ENCODE results near the gene TFPI. TPM values are rescaled to one million over a fixed set of nuclear protein-coding genes. Genes with fewer than 3 reads are reported as not detected.

TFPI gene
- total and polyA plus RNA-seq, 12 donors, result 12.6 to 51.0 (median 21.0) TPM

GRCh38 chr2:187577310-187577709, 23.1 kb upstream of the TFPI start:
- no peak overlapping the region for H3K4me3 ChIP-seq

GRCh38 chr2:187576906-187577305, 22.7 kb upstream of the TFPI start:
- peaks cover 0 to 19% (median under 1%) of the 10 kb centered on the region in 11 donors for H3K9me3 ChIP-seq
- intact Hi-C loops (cut with DNase I), result loop anchor here in 1 of 10 donors (5.0 kb wide), 1 partner anchor 75 kb away; no protein-coding TSS in a partner anchor
- no peak overlapping the region for H3K4me3 ChIP-seq
- H3K4me1 ChIP-seq, result peaks cover 0 to 40% (median 16%) of the 10 kb centered on the region in 9 donors
- no peak for TF ChIP-seq CTCF (IDR thresholded peaks at IDR 0.05)
- DNase-seq, result no peak
- no peaks in the 10 kb centered on the region for H3K36me3 ChIP-seq
- H3K27ac ChIP-seq, result no peak overlapping the region
- ATAC-seq, result no peak
- no peaks in the 10 kb centered on the region for H3K27me3 ChIP-seq

More at GRCh38 chr2:187577310-187577709, 23.1 kb upstream of the TFPI start:
- DNase-seq (no peak), ATAC-seq (no peak)
- TF ChIP-seq CTCF (IDR thresholded peaks at IDR 0.05), result no peak
- Histone ChIP-seq H3K9me3 (peaks cover 0 to 15% (median 0%) of the 10 kb centered on the region in 11 donors), H3K27me3 (no peaks in the 10 kb centered on the region), H3K4me1 (peaks cover 0 to 40% (median 16%) of the 10 kb centered on the region in 9 donors), H3K36me3 (no peaks in the 10 kb centered on the region), H3K27ac (no peak overlapping the region)
- intact Hi-C loops (cut with DNase I), result loop anchor here in 1 of 10 donors (5.0 kb wide), 1 partner anchor 75 kb away; no protein-coding TSS in a partner anchor
- WGBS, 2 donors, result 86 to 95% methylated on average over 2 of the region's 2 CpGs

GRCh38 chr2:187575751-187576067, 21.5 kb upstream of the TFPI start:
- no peaks in the 10 kb centered on the region for H3K27me3 ChIP-seq
- no peak for DNase-seq
- no peaks in the 10 kb centered on the region for H3K36me3 ChIP-seq
- peak overlapping the region in 5 of 10 donors; percentile 15 to 54 (median 22) for H3K27ac ChIP-seq
- H3K4me1 ChIP-seq, result peaks cover 0 to 29% (median 11%) of the 10 kb centered on the region in 9 donors
- peaks cover 0 to 21% (median 3%) of the 10 kb centered on the region in 11 donors for H3K9me3 ChIP-seq
- intact Hi-C loops (cut with DNase I), result loop anchor here in 1 of 10 donors (5.0 kb wide), 1 partner anchor 73 kb away; no protein-coding TSS in a partner anchor
- 15 to 20% methylated on average over 1 of the region's 1 CpG for WGBS, 2 donors
- no peak for TF ChIP-seq CTCF (IDR thresholded peaks at IDR 0.05)
- ATAC-seq, result no peak
- H3K4me3 ChIP-seq, result no peak overlapping the region

- Histone ChIP-seq H3K9me3 (peaks cover 0 to 21% (median 3%) of the 10 kb centered on the region in 11 donors), H3K27me3 (no peaks in the 10 kb centered on the region), H3K27ac (peak overlapping the region in 6 of 10 donors; percentile 15 to 54 (median 32)), H3K36me3 (no peaks in the 10 kb centered on the region), H3K4me3 (no peak overlapping the region), H3K4me1 (peaks cover 0 to 26% (median 11%) of the 10 kb centered on the region in 9 donors)
- no peak for DNase-seq
- no peak for TF ChIP-seq CTCF (IDR thresholded peaks at IDR 0.05)
- 27 to 34% methylated on average over 3 of the region's 3 CpGs for WGBS, 2 donors
- intact Hi-C loops (cut with DNase I), result loop anchor here in 1 of 10 donors (5.0 kb wide), 1 partner anchor 73 kb away; no protein-coding TSS in a partner anchor
- peak in 3 of 8 donors; percentile 11 to 61 (median 54) for ATAC-seq
Measured at GRCh38 chr2:187574969-187575750, 20.9 kb upstream of the TFPI start.
